WTC11 (cell line): ENCODE measurements around the gene AURKAIP1.

Experiments
- CTCF ChIP-seq: fragments of 200-600 bp; IDR thresholded peaks from 2 replicates; pipeline ENCODE4 v1.8.0; 2022; ENCODE audit warnings: antibody characterized with exemption
- ELF4 ChIP-seq: sonication (generic); formaldehyde crosslinking; IDR thresholded peaks from 2 replicates; pipeline ENCODE4 v1.8.1; 2022; ENCODE audit warnings: low read depth, mild to moderate bottlenecking, moderate library complexity, missing genetic modification reagents
- GTF2I ChIP-seq: fragments of 250-450 bp; sonication (Bioruptor Pico); conservative IDR thresholded peaks from 2 replicates; pipeline ENCODE4 v1.4.0; 2021; ENCODE audit warnings: mild to moderate bottlenecking
- JUN ChIP-seq: sonication (generic); formaldehyde crosslinking; IDR thresholded peaks from 2 replicates; pipeline ENCODE4 v1.8.0; 2023; ENCODE audit warnings: mild to moderate bottlenecking, missing genetic modification reagents
- KAT7 ChIP-seq: sonication (generic); formaldehyde crosslinking; IDR thresholded peaks from 2 replicates; pipeline ENCODE4 v1.8.1; 2023; ENCODE audit warnings: missing genetic modification reagents, mild to moderate bottlenecking, borderline replicate concordance
- MAX ChIP-seq: sonication (generic); formaldehyde crosslinking; IDR thresholded peaks from 2 replicates; pipeline ENCODE4 v1.8.0; 2022; ENCODE audit warnings: mild to moderate bottlenecking, missing genetic modification reagents
- ZBTB21 ChIP-seq: sonication (generic); formaldehyde crosslinking; IDR thresholded peaks from 2 replicates; pipeline ENCODE4 v1.8.1; 2023; ENCODE audit warnings: mild to moderate bottlenecking, missing genetic modification reagents, borderline replicate concordance
- ZNF232 ChIP-seq: sonication (generic); formaldehyde crosslinking; IDR thresholded peaks from 2 replicates; pipeline ENCODE4 v1.8.0; 2022; ENCODE audit warnings: mild to moderate bottlenecking, missing genetic modification reagents

- TF ChIP-seq CTCF (no peak), ELF4 (CRISPR knock-in tag) (no peak), KAT7 (CRISPR knock-in tag) (no peak), GTF2I (CRISPR knock-in tag) (no peak), ZBTB21 (CRISPR knock-in tag) (no peak), ZNF232 (CRISPR knock-in tag) (no peak), MAX (CRISPR knock-in tag) (no peak), JUN (CRISPR knock-in tag) (no peak)
Measured at GRCh38 chr1:1359308-1359663, 15.7 kb downstream of the AURKAIP1 start.
